ENCODE measurements around the gene GAS2L2.

The GAS2L2 gene

DNA sequence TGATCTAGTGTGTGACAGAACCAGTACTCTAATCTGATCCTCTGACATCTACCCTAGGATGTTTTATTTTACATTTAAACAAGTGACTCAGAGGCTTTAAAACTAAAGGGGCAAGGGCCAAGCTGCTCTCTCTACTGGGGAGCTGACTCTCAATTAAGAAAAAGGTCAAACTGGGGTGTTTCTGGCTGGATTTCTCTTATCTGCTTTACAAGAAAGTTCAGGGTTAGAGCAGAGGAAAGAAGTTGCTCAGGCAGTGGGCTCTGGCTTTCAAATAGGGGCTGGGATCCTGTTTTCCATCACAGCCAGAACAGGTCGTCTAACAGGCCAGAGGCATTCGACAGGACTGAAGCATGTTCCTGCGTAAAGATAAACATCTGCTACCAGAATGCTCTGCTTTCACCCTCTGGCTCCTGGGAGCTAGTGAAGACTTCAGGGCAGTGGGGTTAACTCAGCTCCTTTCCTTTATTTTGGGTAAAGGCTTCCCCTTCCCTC, 33.9 kb upstream of the GAS2L2 start:
- no peak overlapping the region for H3K9ac ChIP-seq
- H3K27ac ChIP-seq: no peak overlapping the region
- no peak overlapping the region for H3K4me2 ChIP-seq
- H3K4me1 ChIP-seq (ENCODE audit: low read depth, poor library complexity, severe bottlenecking): no peaks in the 10 kb centered on the region
- H2AFZ ChIP-seq (ENCODE audit: low read depth): no peak overlapping the region
- no peaks in the 10 kb centered on the region for H3K27me3 ChIP-seq (ENCODE audit: insufficient read depth, low read depth)
- no peaks in the 10 kb centered on the region for H3K36me3 ChIP-seq (ENCODE audit: insufficient read depth)
- no peaks in the 10 kb centered on the region for H4K20me1 ChIP-seq (ENCODE audit: insufficient read depth)
- TF ChIP-seq, protein P1, sequence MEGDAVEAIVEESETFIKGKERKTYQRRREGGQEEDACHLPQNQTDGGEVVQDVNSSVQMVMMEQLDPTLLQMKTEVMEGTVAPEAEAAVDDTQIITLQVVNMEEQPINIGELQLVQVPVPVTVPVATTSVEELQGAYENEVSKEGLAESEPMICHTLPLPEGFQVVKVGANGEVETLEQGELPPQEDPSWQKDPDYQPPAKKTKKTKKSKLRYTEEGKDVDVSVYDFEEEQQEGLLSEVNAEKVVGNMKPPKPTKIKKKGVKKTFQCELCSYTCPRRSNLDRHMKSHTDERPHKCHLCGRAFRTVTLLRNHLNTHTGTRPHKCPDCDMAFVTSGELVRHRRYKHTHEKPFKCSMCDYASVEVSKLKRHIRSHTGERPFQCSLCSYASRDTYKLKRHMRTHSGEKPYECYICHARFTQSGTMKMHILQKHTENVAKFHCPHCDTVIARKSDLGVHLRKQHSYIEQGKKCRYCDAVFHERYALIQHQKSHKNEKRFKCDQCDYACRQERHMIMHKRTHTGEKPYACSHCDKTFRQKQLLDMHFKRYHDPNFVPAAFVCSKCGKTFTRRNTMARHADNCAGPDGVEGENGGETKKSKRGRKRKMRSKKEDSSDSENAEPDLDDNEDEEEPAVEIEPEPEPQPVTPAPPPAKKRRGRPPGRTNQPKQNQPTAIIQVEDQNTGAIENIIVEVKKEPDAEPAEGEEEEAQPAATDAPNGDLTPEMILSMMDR (conservative IDR thresholded peaks at IDR 0.05; ENCODE audit: low read depth, low read length): no peak
- no peaks in the 10 kb centered on the region for H3K79me2 ChIP-seq (ENCODE audit: insufficient read depth, low read depth)
- H3K4me3 ChIP-seq (IDR thresholded peaks at IDR 0.05; ENCODE audit: insufficient read depth, low read depth, low read length): no peak overlapping the region

DNA sequence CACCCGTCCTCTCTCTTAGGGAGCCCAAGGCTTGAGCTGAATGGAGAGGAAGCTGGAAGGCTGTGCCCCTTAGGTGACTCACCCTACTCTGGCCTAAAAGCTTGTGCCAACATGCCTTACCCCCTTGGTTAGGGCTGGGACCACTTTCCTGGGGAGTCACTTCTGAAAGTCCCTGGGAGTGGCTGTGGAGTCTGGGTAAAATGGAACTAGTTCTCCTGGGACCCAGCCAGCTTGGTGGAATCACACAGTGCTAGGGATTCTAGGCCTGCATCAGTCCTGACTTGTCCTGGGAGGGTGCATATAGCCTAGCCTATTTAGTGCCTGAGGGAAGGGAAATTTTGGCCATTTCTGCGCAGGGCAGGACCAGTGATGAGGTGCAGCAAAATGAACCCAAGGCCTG, 31.9 kb upstream of the GAS2L2 start:
- H3K4me3 ChIP-seq (IDR thresholded peaks at IDR 0.05; ENCODE audit: insufficient read depth, low read depth, low read length): no peak overlapping the region
- H3K27me3 ChIP-seq (ENCODE audit: insufficient read depth, low read depth): no peaks in the 10 kb centered on the region
- H4K20me1 ChIP-seq (ENCODE audit: insufficient read depth): no peaks in the 10 kb centered on the region
- H2AFZ ChIP-seq (ENCODE audit: low read depth): no peak overlapping the region
- no peak overlapping the region for H3K27ac ChIP-seq
- H3K9ac ChIP-seq: no peak overlapping the region
- H3K4me1 ChIP-seq (ENCODE audit: low read depth, poor library complexity, severe bottlenecking): no peaks in the 10 kb centered on the region
- H3K4me2 ChIP-seq: no peak overlapping the region
- no peaks in the 10 kb centered on the region for H3K36me3 ChIP-seq (ENCODE audit: insufficient read depth)
- TF ChIP-seq, protein P1 (conservative IDR thresholded peaks at IDR 0.05; ENCODE audit: low read depth, low read length): no peak
- no peaks in the 10 kb centered on the region for H3K79me2 ChIP-seq (ENCODE audit: insufficient read depth, low read depth)

DNA sequence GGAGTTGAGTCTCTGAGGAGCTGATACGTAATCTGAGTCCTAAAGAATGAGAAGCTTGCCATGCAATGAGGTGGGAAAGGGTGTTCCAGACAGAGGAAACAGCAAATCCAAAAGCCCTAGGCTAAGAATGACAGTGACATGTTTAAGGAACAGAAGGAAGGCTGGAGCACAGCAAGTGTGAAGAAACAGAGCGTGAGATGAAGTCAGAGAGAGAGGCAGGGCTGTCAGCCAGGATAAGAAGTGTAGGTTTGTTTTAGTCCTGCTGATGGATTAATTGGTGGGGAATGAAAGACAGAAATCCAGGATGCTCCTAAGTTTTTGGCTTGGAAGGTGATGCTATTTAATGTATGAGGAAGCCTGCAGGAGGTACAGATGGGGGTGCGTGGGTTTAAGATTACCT, 27.9 kb upstream of the GAS2L2 start:
- Histone ChIP-seq H3K79me2 (ENCODE audit: insufficient read depth, low read depth) (no peaks in the 10 kb centered on the region), H2AFZ (ENCODE audit: low read depth) (no peak overlapping the region), H4K20me1 (ENCODE audit: insufficient read depth) (no peaks in the 10 kb centered on the region), H3K36me3 (ENCODE audit: insufficient read depth) (no peaks in the 10 kb centered on the region), H3K27ac (no peak overlapping the region), H3K4me3 (IDR thresholded peaks at IDR 0.05; ENCODE audit: insufficient read depth, low read depth, low read length) (no peak overlapping the region), H3K9ac (no peak overlapping the region), H3K27me3 (ENCODE audit: insufficient read depth, low read depth) (no peaks in the 10 kb centered on the region), H3K4me1 (ENCODE audit: low read depth, poor library complexity, severe bottlenecking) (no peaks in the 10 kb centered on the region), H3K4me2 (no peak overlapping the region)
- TF ChIP-seq, protein P1 (conservative IDR thresholded peaks at IDR 0.05; ENCODE audit: low read depth, low read length): no peak

DNA sequence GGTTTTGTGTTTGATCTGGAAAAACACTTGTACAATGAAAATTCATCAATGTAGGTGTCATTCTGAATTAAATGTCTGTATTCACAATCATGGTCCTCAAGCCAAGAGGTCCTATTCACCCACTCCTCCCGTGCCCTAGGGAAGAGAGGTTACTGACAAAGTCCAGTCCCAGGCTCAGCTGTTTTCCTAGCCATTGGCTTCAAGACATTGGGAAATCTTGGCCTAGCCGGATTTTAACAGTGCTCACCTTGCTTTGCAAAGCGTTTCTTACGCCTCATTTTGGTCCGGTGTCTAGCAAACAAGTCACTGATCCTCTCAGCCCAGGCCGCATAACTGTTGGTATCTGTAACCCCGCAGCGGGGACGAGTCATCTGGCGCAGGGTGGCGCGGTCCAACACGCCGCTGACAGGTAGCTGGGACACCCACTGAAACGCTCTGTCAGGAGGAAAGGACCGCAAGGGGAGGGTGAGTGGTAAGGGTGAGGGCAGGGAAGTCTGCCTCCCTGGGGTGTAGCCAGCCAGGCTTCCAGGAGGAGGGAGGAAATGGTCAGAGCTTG, 25.7 kb upstream of the GAS2L2 start:
- Histone ChIP-seq H3K27ac (no peak overlapping the region), H3K4me2 (no peak overlapping the region), H3K4me1 (ENCODE audit: low read depth, poor library complexity, severe bottlenecking) (no peaks in the 10 kb centered on the region), H3K27me3 (ENCODE audit: insufficient read depth, low read depth) (no peaks in the 10 kb centered on the region), H3K36me3 (ENCODE audit: insufficient read depth) (no peaks in the 10 kb centered on the region), H2AFZ (ENCODE audit: low read depth) (no peak overlapping the region), H4K20me1 (ENCODE audit: insufficient read depth) (no peaks in the 10 kb centered on the region), H3K4me3 (IDR thresholded peaks at IDR 0.05; ENCODE audit: insufficient read depth, low read depth, low read length) (no peak overlapping the region), H3K79me2 (ENCODE audit: insufficient read depth, low read depth) (no peaks in the 10 kb centered on the region), H3K9ac (no peak overlapping the region)
- TF ChIP-seq, protein P1 (conservative IDR thresholded peaks at IDR 0.05; ENCODE audit: low read depth, low read length): no peak
